GM21367 (cell line): ENCODE results near the gene CLDND2.

Source experiments
- ATAC-seq: cut with Tn5 transposase; IDR thresholded peaks from one replicate; pipeline ENCODE4 v1.9.1; 2021; ENCODE audit not compliant: unreplicated experiment

CLDND2 gene

DNA sequence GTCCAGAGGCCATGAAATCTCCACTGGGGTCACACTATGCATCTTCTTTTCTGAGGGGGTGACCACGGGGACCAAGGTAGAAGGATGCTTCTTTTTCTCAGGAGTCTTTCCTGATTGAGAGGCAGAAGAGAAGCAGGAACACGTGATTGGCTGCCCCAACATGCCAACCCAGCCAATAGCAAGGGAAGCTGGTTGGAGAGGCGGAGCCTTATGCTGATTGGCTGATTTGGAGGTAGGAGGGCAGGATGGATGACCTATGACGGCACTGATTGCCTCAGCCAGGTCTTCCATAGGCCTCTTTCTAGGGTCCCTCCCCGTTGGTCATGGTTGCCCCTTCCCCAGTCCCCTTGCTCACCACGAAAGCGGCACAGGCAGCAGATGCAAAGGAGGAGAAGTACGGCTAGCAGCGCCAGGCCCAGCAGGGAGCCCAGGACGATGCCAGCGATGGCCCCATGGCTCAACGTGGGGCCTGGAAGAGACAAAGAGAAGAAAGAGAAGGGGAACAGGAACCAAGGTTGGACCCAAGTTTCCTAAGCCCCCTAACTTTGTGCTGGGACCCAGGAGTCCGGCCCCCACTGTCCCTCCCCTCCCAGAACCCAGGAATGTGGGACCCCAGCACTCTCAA is 34.9 kb downstream of the CLDND2 start:
- ATAC-seq, result no peak

DNA sequence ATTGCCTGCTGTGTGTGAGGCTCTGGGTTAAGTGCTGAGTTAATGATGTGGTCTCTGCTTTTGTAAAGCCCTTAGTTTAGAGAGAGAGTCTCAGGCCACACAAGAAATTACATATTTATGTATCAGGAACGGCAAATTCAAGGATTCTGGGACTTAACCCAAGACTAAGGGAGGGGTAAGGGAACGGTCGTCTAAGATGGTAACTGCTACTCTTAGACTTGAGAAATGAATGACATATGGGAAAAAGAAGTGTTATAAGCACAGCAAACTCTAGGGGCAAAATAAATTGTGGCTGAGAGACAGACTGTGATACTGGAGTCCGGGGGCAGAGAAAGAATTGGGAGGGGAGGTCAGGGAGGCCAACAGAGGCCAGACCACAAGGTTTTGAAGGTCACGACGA is 37.1 kb downstream of the CLDND2 start:
- ATAC-seq, result no peak

DNA sequence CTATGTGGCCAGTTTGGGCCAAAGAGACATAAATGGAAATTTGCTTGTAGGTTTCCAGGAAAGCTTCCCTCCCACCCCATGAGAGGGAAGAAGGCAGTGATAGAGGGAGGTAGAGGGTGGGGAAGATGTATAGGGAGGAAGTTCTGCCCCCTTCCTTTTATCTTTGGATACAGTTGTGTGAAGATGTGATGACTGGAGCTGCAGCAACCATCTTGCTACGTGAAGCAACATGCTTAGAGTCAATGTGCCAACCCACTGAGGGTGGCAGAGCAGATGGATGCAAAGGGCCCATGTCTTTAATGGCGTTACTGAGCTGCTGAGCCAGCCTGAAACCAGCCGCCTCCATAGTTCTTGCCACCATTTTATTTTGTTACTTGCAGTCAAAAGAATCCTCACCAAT is 37.6 kb downstream of the CLDND2 start:
- no peak for ATAC-seq

DNA sequence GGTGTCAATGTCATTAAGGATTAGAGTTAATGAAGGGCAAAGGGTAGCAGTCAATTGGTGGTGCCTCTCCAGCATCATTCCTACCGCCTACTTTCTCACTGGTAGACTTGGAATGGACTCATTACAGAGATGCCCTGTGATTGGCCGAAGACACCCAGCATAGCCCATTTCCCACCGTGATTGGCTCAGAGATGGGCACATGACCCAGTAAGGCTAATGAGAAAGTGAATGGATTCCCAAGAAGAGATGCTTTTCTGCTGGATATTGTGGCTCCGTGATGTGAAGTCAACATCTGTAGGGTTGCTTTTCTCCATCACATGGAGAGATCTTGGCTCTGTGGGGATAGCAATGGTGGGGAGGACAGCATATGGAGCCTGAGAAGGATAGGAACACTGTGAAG is 38.4 kb downstream of the CLDND2 start:
- ATAC-seq, result no peak

DNA sequence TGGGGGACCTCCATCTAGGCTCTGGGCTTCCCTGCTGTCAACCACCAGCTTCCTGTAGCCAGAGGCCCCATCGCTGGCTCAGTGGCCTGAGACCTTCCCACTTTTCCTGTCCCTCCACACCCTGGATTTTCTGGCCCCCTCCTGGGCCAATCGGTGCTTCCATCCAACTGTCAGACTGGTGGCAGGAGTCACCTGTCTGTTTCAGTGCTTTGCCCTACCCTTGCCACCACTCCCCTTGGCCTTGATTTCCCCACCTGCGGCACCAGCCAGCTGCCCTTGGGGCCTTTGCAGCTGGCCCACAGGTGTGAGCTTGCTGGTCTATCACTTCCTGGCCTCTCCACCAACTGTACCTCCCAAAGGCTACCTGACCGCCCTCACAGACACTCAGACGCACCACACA is 39.4 kb downstream of the CLDND2 start:
- ATAC-seq, result no peak

DNA sequence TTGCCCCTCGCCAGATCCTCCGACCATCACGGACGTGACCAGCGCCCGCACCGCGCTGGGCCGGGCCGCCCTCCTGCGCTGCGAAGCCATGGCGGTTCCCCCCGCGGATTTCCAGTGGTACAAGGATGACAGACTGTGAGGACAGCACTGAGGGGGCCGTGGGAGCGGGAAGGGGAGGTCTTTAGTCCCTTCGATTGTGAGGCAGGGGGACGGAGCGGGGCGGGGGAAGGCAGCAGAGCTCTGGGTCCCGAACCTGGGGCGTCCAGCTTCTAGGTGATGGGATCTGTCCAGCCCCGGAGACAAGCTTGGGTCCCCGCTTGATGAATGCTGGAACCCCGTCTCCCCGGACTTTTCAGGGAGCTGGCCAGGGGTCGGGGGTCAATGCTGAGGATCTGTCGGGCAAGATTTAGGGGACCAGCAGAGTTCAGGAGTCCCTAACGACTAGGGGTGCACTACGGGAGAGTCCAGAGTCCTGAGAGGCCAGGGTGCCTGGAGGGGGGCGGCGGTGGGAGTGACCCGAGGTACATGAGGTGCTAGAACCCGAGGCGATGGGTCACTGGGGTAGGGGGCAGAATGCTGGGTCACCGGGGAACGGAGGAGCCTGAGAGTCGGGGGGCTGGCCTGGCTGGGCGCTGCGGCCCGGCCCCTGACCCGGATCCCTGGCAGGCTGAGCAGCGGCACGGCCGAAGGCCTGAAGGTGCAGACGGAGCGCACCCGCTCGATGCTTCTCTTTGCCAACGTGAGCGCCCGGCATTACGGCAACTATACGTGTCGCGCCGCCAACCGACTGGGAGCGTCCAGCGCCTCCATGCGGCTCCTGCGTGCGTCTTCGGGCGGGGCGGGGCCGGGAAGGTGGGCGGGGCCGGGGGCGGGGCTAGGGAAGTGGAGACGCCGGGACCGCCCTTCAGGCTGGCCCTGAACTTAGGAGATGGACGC is 41.5 kb downstream of the CLDND2 start:
- no peak for ATAC-seq

DNA sequence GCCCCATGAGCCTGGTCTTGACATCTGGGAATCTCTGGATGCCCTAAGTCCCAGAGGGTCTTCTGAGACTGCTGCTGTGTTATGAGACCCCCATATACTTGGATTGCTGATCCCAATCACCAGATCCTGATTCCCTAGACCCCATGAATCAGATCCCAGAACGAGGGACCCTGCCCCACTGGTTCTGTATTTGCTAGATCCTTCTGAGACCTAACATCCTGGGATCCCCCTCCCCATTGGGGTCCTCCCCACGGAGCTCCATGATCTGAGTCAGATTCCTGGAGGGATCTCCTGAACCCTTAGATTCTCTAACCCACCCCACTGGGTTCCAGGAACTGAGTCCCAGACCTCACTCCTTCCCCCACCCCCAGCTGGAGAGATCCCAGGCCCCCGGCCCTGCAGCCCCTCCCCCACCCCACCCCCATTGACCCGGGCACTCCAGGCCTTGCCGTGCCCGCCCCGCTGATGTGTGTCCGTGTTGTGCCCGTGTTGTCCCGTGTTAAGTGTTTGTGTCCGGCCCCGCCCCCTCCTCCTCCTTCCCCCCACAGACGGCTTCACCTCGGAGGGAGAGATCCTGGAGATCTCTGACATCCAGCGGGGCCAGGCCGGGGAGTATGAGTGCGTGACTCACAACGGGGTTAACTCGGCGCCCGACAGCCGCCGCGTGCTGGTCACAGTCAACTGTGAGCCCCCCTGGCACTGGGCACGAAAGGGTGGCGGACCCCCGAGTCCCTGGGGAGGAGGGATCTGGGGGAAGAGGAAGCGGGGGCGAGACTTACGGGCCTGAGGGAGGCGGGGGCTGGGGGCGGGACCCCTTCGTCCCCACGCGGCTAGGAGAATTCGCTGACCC is 42.4 kb downstream of the CLDND2 start:
- ATAC-seq, result no peak

DNA sequence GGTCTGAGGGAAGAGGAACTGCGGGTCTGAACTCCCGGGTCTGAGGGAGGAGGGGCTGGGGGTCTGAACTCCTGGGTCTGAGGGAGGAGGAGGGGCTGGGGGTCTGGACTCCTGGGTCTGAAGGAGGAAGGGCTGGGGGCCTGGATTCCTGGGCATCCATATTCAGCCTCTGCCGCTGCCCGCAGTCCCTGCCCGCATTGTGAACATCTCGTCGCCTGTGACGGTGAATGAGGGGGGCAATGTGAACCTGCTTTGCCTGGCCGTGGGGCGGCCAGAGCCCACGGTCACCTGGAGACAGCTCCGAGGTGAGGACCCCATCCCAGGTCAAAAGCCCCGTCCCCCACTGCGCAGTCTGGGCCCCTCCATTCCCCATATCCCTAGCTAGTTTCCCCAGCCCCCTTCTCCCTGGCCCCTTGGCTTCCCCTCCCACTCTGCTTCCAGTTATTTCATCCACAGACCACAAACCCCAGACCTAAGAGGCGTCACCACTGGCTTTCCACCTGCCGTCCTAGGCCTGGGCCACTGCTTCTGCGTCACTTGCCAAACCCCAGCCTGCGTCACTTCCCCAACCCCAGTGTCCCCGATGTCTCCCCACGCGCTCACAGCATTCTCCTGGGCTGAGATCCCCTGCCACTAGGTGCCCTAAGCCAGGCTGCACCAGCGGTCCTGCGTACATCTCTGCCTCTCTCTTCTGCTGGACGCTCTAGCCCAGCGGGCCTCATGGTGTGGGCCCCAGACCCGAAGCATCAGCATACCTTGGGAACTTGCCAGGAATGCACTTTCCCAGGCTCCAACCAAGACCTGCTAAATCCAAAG is 43.4 kb downstream of the CLDND2 start:
- no peak for ATAC-seq

DNA sequence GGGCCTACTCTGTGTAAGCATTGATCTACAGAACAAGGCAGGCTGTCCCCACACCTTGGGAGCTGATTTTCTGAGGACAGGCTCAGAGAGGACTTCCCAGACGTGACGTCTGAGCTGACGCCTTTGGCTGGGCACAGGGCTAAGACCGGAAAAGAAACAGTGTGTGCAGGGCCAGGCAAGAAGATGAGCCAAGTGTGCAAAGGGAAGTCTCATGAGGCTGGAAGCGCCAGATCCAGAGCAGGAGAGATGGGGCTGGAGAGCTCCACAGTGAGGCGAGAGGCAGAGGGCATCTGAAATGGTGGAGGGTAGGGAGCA is 44.7 kb downstream of the CLDND2 start:
- no peak for ATAC-seq

DNA sequence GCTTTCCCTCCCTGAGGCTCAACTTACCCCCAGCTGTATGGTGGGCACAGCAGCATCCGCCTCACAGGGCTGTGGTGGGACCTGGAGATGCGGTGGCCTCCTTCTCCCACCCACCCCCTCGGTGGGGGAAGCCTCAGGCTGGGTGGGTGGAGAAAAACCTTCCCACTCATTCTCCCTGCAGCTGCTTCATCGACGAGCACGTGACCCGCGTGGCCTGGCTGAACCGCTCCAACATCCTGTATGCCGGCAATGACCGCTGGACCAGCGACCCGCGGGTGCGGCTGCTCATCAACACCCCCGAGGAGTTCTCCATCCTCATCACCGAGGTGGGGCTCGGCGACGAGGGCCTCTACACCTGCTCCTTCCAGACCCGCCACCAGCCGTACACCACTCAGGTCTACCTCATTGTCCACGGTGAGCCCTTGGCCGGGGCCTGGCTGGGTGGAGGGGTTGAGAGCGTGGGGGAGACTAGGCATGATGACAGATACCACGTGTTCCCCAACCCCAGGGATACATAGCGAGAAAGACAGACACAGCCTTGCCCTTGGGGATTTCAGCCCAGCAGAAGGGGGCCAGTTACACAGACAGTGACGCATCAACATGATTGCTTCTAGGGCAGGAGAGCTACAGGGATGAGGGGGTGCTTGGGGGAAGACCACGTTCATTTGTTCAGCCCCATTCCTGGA is 45.2 kb downstream of the CLDND2 start:
- no peak for ATAC-seq

DNA sequence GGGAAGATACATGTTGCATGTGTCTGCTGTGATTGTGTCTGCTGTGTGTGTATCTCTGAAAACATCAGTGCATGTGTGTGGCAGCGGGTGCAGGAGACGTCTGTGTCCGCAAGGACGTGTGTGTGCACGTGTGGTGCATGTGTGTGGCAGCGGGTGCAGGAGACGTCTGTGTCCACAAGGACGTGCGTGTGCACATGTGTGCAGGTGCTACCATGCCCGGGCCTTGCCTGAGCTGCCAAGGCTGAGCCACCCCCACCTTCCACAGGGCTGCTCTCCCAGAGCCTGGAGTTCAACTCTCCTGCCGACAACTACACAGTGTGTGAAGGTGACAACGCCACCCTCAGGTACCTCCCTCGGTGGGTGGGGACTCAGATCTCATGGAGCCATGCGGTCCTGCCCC is 47.0 kb downstream of the CLDND2 start:
- ATAC-seq, result no peak

DNA sequence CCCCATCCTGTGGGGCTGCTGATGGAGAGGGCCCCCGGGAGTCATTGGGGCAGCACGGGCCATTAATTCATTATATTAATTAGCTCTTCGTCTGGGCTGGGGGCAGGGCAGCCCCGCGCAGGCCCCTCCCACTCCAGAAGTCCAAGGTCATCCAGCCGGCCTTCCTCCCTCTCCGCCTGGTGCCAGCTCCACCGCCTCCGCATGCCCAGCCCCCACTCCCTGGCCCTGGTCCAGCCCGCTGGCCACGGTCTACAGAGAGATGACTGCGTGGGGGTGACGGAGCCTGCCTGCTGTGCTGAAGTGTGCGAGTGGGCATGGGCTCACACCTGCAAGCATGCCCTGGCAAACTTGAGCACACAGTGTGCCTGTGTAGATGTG is 48.5 kb downstream of the CLDND2 start:
- no peak for ATAC-seq

DNA sequence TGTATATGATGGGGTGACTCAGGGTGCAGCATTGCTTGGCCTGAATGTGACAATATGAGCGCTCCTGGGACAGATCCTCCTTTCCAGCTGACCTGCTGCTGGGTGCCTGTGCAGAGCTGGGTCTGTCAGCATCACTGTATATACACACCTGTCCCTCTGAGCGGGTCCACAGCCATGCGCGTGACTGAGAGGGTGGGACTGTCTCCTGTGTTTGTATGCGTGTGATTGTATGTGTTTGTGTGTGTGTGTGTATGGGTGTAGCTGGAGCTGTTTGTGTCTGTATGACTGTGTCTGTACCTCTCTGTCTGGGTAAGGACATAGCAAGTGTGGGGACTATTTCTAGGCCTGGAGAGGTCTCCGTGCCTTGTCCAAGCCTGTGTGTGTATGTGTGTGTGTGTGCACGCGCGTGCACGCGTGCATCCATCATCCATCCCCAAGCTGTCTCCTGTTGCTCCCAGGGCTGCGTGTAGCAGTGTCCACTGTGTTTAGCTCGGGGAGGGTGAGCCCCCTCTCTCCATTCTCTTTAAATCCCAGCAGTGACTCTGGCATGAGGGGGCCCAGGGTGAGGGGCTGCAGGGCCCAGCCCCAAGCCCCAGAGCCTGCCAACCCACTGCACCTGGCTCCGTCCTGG is 49.0 kb downstream of the CLDND2 start:
- no peak for ATAC-seq

DNA sequence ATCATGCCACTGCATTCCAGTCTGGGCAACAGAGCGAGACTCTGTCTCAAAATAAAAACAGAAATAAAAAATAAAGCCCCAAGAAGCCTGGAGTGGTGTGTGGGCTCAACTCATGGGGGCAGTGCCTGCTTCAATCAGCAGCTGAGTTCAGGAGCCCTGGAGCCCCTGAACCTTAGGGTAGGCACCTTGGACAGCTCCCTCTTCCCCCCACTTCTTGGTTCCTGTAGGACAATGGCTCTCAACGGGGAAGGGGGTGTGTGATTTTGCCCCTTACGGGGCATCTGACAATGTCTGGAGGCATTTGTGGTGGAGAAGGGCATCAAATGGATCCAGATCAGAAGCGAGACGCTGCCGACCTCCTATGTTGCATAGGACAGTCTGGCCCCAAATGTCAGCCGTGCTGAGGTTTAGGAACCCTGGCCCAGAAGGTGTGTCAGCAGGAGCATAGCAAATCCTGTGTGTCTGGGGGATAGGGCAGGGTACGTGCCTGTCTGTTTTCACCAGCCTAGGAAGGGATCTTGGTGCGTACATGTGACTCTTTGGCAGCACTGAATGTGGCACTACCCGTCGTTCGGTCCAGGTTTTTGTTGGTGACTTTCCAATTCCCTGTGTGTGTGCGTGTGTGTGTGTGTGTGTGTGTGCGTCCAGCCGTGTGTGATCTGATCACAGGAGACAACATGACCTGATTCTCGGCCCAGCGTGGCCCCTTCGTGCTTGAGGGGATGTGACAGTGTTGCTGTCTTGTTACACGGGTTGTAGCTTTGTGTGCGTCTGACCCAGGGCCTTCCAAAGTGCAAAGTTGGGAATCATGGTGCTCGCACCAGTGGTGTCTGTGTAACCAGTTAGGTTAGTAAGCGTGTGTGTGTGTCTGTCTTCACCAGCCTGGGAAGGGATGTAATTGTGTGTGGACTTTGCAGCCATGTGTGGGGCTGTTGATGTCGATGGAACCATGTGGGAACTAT is 49.8 kb downstream of the CLDND2 start:
- no peak for ATAC-seq

DNA sequence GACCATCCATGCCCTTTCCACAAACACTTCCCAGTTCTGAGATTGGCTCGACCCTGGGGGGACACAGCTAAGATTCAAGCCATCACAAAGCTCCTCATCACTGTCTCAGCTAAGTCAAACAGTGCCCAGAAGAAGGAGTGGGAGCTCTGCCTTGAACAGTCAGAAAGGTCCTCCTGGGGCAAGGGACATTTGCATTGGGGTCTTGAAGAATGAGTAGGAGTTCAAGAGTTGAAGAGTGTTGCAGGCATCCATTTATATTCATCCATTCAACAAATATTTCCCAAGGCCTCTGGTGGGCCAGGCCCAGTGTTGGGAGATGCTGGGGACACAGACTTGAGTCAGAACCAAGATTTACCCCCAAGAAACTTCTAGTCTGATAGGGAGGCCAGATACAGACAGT is 50.8 kb downstream of the CLDND2 start:
- no peak for ATAC-seq

DNA sequence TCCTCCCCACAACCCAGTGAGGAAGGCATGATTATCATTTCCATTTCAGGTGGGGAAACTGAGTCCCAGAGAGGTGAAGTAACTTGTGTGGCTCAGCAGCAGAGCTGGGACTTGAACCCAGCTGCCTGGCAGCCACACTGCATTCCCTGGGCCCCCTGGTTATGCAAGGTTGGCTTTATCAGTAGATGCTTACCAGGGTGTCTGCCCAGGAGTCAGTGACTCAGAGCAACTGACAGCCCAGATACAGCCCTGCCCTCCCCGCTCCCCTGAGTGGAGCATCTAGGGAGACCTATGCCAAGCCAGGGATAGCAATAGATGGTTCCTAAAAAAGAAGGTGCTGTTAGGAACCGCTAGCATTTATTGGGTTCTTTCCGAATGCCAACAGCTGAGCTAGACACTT is 51.4 kb downstream of the CLDND2 start:
- ATAC-seq, result no peak
